ENCODE results near the gene COL20A1. TPM values are rescaled to one million over a fixed set of nuclear protein-coding genes. Genes with fewer than 3 reads are reported as not detected.

Gene COL20A1
- total and polyA plus RNA-seq, 2 of the 13 experiments (the other 11 are each of a cell fraction or from before 2014, with no cell fraction given): not detected

GRCh38 chr20:63290677-63291472 is 2.1 kb upstream of the COL20A1 start (continued):
- TF ChIP-seq ZNF883 (CRISPR knock-in tag; IDR thresholded peaks at IDR 0.05; ENCODE audit: not compliant biosample characterization): no peak
- TF ChIP-seq, protein P1, sequence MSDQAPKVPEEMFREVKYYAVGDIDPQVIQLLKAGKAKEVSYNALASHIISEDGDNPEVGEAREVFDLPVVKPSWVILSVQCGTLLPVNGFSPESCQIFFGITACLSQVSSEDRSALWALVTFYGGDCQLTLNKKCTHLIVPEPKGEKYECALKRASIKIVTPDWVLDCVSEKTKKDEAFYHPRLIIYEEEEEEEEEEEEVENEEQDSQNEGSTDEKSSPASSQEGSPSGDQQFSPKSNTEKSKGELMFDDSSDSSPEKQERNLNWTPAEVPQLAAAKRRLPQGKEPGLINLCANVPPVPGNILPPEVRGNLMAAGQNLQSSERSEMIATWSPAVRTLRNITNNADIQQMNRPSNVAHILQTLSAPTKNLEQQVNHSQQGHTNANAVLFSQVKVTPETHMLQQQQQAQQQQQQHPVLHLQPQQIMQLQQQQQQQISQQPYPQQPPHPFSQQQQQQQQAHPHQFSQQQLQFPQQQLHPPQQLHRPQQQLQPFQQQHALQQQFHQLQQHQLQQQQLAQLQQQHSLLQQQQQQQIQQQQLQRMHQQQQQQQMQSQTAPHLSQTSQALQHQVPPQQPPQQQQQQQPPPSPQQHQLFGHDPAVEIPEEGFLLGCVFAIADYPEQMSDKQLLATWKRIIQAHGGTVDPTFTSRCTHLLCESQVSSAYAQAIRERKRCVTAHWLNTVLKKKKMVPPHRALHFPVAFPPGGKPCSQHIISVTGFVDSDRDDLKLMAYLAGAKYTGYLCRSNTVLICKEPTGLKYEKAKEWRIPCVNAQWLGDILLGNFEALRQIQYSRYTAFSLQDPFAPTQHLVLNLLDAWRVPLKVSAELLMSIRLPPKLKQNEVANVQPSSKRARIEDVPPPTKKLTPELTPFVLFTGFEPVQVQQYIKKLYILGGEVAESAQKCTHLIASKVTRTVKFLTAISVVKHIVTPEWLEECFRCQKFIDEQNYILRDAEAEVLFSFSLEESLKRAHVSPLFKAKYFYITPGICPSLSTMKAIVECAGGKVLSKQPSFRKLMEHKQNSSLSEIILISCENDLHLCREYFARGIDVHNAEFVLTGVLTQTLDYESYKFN (CRISPR knock-in tag; conservative IDR thresholded peaks at IDR 0.05): no peak
- TF ChIP-seq HOXA5 (CRISPR knock-in tag; IDR thresholded peaks at IDR 0.05): no peak
- TF ChIP-seq ZNF331 (CRISPR knock-in tag; IDR thresholded peaks at IDR 0.05): no peak
- TF ChIP-seq, protein P2, sequence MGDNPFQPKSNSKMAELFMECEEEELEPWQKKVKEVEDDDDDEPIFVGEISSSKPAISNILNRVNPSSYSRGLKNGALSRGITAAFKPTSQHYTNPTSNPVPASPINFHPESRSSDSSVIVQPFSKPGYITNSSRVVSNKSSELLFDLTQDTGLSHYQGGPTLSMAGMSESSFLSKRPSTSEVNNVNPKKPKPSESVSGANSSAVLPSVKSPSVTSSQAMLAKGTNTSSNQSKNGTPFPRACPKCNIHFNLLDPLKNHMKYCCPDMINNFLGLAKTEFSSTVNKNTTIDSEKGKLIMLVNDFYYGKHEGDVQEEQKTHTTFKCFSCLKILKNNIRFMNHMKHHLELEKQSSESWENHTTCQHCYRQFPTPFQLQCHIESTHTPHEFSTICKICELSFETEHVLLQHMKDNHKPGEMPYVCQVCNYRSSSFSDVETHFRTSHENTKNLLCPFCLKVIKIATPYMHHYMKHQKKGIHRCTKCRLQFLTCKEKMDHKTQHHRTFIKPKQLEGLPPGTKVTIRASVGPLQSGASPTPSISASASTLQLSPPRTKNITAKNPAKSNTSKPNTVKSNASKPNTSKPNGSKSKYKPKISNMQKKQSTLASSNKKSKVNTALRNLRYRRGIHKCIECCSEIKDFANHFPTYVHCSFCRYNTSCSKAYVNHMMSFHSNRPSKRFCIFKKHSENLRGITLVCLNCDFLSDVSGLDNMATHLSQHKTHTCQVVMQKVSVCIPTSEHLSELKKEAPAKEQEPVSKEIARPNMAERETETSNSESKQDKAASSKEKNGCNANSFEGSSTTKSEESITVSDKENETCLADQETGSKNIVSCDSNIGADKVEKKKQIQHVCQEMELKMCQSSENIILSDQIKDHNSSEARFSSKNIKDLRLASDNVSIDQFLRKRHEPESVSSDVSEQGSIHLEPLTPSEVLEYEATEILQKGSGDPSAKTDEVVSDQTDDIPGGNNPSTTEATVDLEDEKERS (CRISPR knock-in tag; IDR thresholded peaks at IDR 0.05): no peak
- TF ChIP-seq RARA (CRISPR knock-in tag; IDR thresholded peaks at IDR 0.05): no peak
- TF ChIP-seq ELF1 (CRISPR knock-in tag; IDR thresholded peaks at IDR 0.05): no peak
- TF ChIP-seq CBX1 (IDR thresholded peaks at IDR 0.05; ENCODE audit: low read depth): peak; percentile 38
- no peak for TF ChIP-seq LCORL (IDR thresholded peaks at IDR 0.05)
- 0 out of 2 replicates have a peak, but pooled peaks have one; percentile 19 for TF ChIP-seq LCORL (CRISPR knock-in tag; IDR thresholded peaks at IDR 0.05)
- TF ChIP-seq ETV5 (CRISPR knock-in tag; IDR thresholded peaks at IDR 0.05; ENCODE audit: borderline replicate concordance): no peak
- peak; percentile 66; the same call in 1 of the 2 replicates for TF ChIP-seq ZNF550 (CRISPR knock-in tag; IDR thresholded peaks at IDR 0.05; ENCODE audit: borderline replicate concordance)
- no peak for TF ChIP-seq ZNF720 (CRISPR knock-in tag; IDR thresholded peaks at IDR 0.05)
- TF ChIP-seq, protein P3, sequence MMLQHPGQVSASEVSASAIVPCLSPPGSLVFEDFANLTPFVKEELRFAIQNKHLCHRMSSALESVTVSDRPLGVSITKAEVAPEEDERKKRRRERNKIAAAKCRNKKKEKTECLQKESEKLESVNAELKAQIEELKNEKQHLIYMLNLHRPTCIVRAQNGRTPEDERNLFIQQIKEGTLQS (CRISPR knock-in tag; IDR thresholded peaks at IDR 0.05): no peak
- TF ChIP-seq ZNF24 (IDR thresholded peaks at IDR 0.05): no peak
- peak; percentile 42 for TF ChIP-seq ZNF143 (CRISPR knock-in tag; IDR thresholded peaks at IDR 0.05)
- peak; percentile 40; the same call in 1 of the 2 replicates for TF ChIP-seq MXD4 (CRISPR knock-in tag; IDR thresholded peaks at IDR 0.05)
- TF ChIP-seq, protein P4, sequence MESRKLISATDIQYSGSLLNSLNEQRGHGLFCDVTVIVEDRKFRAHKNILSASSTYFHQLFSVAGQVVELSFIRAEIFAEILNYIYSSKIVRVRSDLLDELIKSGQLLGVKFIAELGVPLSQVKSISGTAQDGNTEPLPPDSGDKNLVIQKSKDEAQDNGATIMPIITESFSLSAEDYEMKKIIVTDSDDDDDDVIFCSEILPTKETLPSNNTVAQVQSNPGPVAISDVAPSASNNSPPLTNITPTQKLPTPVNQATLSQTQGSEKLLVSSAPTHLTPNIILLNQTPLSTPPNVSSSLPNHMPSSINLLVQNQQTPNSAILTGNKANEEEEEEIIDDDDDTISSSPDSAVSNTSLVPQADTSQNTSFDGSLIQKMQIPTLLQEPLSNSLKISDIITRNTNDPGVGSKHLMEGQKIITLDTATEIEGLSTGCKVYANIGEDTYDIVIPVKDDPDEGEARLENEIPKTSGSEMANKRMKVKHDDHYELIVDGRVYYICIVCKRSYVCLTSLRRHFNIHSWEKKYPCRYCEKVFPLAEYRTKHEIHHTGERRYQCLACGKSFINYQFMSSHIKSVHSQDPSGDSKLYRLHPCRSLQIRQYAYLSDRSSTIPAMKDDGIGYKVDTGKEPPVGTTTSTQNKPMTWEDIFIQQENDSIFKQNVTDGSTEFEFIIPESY (CRISPR knock-in tag; IDR thresholded peaks at IDR 0.05): peak; percentile 89
- no peak for TF ChIP-seq MAFG (CRISPR knock-in tag; IDR thresholded peaks at IDR 0.05)
- TF ChIP-seq, protein P5, sequence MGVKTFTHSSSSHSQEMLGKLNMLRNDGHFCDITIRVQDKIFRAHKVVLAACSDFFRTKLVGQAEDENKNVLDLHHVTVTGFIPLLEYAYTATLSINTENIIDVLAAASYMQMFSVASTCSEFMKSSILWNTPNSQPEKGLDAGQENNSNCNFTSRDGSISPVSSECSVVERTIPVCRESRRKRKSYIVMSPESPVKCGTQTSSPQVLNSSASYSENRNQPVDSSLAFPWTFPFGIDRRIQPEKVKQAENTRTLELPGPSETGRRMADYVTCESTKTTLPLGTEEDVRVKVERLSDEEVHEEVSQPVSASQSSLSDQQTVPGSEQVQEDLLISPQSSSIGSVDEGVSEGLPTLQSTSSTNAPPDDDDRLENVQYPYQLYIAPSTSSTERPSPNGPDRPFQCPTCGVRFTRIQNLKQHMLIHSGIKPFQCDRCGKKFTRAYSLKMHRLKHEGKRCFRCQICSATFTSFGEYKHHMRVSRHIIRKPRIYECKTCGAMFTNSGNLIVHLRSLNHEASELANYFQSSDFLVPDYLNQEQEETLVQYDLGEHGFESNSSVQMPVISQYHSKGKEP (CRISPR knock-in tag; IDR thresholded peaks at IDR 0.05): no peak
